ENCODE results near the gene UBE2L3.

DNA sequence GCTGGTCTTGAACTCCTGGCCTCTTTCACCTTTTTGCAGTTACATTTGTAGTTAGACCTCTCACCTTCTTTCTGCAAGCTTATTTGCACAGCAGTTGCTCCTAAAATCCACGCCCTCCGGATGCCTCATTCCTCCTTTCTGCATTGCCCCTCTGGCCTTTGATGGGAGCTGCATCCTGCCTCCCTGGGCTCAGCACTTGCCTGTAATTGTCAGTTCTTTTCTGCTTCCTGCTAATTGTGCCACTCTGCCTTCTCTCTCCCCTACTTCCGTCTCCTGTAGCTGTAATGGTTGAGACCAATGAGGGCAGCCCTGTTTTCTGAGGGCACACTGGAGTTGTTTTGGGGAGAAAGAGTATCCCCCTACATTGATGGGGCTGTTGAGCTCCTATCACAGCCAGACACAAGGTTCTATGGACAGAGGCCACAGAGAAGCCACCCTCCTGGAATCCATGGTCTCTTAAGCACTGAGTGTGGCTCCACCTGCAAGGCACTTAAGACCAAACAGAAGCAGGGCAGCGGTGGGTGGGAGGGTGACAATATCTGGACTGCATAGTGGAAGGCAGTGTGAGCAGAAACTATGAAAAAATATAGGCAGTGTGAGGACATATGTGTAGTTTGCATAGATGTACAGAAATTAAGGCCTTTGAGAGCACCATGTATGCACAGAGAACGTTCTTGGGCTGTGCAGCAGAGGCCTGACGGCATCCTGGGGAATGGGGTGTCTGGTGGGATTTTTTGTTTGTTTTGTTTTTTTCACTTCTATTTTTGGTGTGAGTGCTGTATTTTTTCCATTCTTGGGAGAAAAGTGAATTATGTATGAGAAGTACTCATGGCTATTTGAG, 31.8 kb downstream of the UBE2L3 start:
- TF ChIP-seq, protein P1, sequence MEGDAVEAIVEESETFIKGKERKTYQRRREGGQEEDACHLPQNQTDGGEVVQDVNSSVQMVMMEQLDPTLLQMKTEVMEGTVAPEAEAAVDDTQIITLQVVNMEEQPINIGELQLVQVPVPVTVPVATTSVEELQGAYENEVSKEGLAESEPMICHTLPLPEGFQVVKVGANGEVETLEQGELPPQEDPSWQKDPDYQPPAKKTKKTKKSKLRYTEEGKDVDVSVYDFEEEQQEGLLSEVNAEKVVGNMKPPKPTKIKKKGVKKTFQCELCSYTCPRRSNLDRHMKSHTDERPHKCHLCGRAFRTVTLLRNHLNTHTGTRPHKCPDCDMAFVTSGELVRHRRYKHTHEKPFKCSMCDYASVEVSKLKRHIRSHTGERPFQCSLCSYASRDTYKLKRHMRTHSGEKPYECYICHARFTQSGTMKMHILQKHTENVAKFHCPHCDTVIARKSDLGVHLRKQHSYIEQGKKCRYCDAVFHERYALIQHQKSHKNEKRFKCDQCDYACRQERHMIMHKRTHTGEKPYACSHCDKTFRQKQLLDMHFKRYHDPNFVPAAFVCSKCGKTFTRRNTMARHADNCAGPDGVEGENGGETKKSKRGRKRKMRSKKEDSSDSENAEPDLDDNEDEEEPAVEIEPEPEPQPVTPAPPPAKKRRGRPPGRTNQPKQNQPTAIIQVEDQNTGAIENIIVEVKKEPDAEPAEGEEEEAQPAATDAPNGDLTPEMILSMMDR (IDR thresholded peaks at IDR 0.05): no peak
- no peak for TF ChIP-seq POLR2A (IDR thresholded peaks at IDR 0.05)

Data from right lobe of liver (tissue), 4 donors.